Activated CD4-positive, alpha-beta T cell treated with anti-CD3 and anti-CD28 coated beads, Interleukin-2, amount 10 ng/mL, durations not matched to agents 24 days and 14 days (primary cell): ENCODE results near the gene FCRL6. TPM values are rescaled to one million over a fixed set of nuclear protein-coding genes. Genes with fewer than 3 reads are reported as not detected.

Experiments
- DNase-seq: peaks from one replicate; pipeline ENCODE4 v3.0.0; 2022
- H3K27ac Mint-ChIP-seq: one replicate; pipeline ENCODE4 v1.8.0; 2022; ENCODE audit warnings: mild to moderate bottlenecking, mixed read lengths
- H3K27me3 Mint-ChIP-seq: one replicate; pipeline ENCODE4 v1.8.0; 2022; ENCODE audit warnings: mixed read lengths
- H3K36me3 Mint-ChIP-seq: one replicate; pipeline ENCODE4 v1.8.0; 2022; ENCODE audit warnings: low read depth, mild to moderate bottlenecking, mixed read lengths
- H3K4me1 Mint-ChIP-seq: one replicate; pipeline ENCODE4 v1.8.0; 2021; ENCODE audit warnings: mixed read lengths
- H3K4me3 Mint-ChIP-seq: one replicate; pipeline ENCODE4 v1.8.0; 2022; ENCODE audit warnings: mild to moderate bottlenecking, moderate library complexity, mixed read lengths
- H3K9me3 Mint-ChIP-seq: one replicate; pipeline ENCODE4 v1.8.0; 2021; ENCODE audit warnings: mixed read lengths
- intact Hi-C: fragments of 100-400 bp; cut with micrococcal nuclease; formaldehyde crosslinking; loops from one replicate; pipeline ENCODE4 v1.15.1; 2023
- total RNA-seq: library from RNA; stranded (reverse); gene quantifications from 2 replicates; pipeline ENCODE4 v1.2.3, GENCODE V29; 2022

Gene FCRL6
- total RNA-seq, 1 donor from 2014 or later, result not detected

- H3K36me3 Mint-ChIP-seq, result no peaks in the 10 kb centered on the region
- no peak for DNase-seq
- no peak overlapping the region for H3K27ac Mint-ChIP-seq
- H3K4me3 Mint-ChIP-seq, result no peak overlapping the region
- peaks cover 4% of the 10 kb centered on the region for H3K4me1 Mint-ChIP-seq
- no peaks in the 10 kb centered on the region for H3K9me3 Mint-ChIP-seq
- intact Hi-C loops, result no loop called here
- peaks cover 27% of the 10 kb centered on the region for H3K27me3 Mint-ChIP-seq
Observed at GRCh38 chr1:159817276-159818041, 15.3 kb downstream of the FCRL6 start.

DNA sequence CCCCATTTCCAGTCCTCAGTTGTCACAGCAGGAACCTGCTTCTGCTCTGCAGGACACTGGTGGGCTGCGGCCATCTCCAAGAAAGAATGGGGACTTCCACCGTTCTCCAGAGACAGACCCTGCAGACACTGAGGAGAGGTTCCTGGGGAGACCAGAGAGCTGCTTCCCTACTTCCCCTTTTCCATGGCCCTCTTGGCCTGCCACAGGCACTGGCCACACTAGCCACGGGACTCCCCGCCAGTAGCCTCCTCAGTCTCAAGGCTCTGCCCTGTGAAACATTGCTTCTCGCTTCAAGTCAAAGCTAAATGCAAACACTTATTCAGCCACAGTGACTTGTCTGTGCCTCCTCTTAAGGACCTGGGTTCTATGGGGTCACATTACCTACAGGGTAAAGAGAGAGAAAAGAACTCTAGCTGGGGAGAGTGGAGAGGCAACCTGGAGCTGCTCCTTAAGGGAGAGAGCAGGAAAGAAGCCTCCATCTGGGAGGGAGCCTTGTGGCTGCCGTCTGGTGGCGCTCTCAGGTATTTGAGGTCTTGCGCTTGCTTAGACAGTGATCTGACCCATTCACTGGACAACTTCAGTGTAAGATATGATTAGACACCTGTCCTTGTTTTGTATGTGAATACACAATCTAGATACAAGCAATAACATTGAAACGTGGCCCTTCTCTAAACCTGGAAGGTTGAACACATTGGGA, 19.2 kb downstream of the FCRL6 start:
- DNase-seq, result peak; percentile 78
- H3K27me3 Mint-ChIP-seq, result peaks cover 36% of the 10 kb centered on the region
- intact Hi-C loops, result loop anchor here (1.0 kb wide), 1 partner anchor 70 kb away; no protein-coding TSS in a partner anchor

DNA sequence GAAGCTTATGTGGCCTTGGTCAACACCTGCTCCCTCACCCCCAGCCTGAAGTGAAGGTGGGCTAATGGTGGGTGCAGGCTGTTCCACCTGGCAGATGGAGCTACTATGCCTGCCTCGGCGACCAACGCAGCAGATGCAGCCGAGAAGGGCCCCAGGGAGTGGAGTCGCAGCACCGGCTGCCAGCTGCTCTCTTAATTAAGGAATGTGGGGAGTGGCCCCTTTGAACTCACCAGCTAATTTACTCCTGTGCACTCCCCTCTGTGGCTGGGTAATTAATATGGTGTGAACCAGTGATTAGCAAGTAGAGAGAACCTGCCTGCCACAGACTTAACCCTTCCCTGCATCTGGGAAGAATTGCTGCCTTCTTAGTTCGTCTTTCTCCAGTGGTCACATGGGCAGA, 21.2 kb downstream of the FCRL6 start:
- no peak for DNase-seq
- H3K27ac Mint-ChIP-seq, result no peak overlapping the region
- intact Hi-C loops, result no loop called here
- no peaks in the 10 kb centered on the region for H3K36me3 Mint-ChIP-seq
- no peaks in the 10 kb centered on the region for H3K9me3 Mint-ChIP-seq
- peaks cover 36% of the 10 kb centered on the region for H3K27me3 Mint-ChIP-seq
- H3K4me1 Mint-ChIP-seq, result peaks cover 46% of the 10 kb centered on the region
- H3K4me3 Mint-ChIP-seq, result no peak overlapping the region

More for the DNA sequence above, 19.2 kb downstream of the FCRL6 start:
- Mint-ChIP-seq H3K9me3 (no peaks in the 10 kb centered on the region), H3K4me1 (peaks cover 26% of the 10 kb centered on the region), H3K4me3 (no peak overlapping the region), H3K27ac (no peak overlapping the region), H3K36me3 (no peaks in the 10 kb centered on the region)

DNA sequence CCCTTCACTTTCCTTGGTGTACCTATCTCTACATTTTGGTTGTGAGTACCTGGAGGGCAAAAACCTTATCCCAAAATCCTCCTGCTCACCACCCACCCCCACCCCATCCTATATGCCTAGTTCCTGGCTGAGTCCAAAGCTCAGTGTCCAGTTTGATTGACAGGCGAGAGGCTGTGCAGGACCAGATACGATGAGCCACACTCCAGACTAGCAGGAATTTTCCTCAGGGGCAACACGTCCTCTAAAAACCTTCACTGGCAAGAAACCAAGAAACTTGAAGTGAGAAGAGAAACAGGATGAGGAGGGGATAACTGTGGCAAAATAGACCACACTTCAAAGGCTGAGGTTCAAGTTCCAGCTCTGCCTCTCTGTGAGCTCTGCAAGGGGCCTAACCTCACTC, 23.4 kb downstream of the FCRL6 start:
- H3K9me3 Mint-ChIP-seq, result peaks cover 3% of the 10 kb centered on the region
- H3K27me3 Mint-ChIP-seq, result peaks cover 31% of the 10 kb centered on the region
- peaks cover 52% of the 10 kb centered on the region for H3K4me1 Mint-ChIP-seq
- H3K27ac Mint-ChIP-seq, result no peak overlapping the region
- no peak for DNase-seq
- H3K4me3 Mint-ChIP-seq, result no peak overlapping the region
- intact Hi-C loops, result no loop called here
- H3K36me3 Mint-ChIP-seq, result no peaks in the 10 kb centered on the region

GRCh38 chr1:159826441-159827101, 24.4 kb downstream of the FCRL6 start, which contains the start of gene SLAMF8:
TSS of gene SLAMF8 (plus strand) at chr1:159826873. CDS start at chr1:159826899, 26 bp downstream.
- Mint-ChIP-seq H3K36me3 (no peaks in the 10 kb centered on the region), H3K27me3 (peaks cover 32% of the 10 kb centered on the region), H3K27ac (peak within 1 kb of the TSS; percentile 78), H3K4me3 (peak within 1 kb of the TSS; percentile 64), H3K4me1 (peaks cover 51% of the 10 kb centered on the region), H3K9me3 (peaks cover 3% of the 10 kb centered on the region)
- intact Hi-C loops, result no loop called here
- DNase-seq, result peak; percentile 88

GRCh38 chr1:159827102-159827490, 24.9 kb downstream of the FCRL6 start:
- Mint-ChIP-seq H3K27ac (peak overlapping the region; percentile 78), H3K9me3 (peaks cover 3% of the 10 kb centered on the region), H3K4me3 (peak overlapping the region; percentile 38), H3K4me1 (peaks cover 51% of the 10 kb centered on the region), H3K36me3 (no peaks in the 10 kb centered on the region), H3K27me3 (peaks cover 33% of the 10 kb centered on the region)
- DNase-seq, result no peak
- intact Hi-C loops, result no loop called here

GRCh38 chr1:159827549-159827948, 25.4 kb downstream of the FCRL6 start:
- intact Hi-C loops, result no loop called here

DNA sequence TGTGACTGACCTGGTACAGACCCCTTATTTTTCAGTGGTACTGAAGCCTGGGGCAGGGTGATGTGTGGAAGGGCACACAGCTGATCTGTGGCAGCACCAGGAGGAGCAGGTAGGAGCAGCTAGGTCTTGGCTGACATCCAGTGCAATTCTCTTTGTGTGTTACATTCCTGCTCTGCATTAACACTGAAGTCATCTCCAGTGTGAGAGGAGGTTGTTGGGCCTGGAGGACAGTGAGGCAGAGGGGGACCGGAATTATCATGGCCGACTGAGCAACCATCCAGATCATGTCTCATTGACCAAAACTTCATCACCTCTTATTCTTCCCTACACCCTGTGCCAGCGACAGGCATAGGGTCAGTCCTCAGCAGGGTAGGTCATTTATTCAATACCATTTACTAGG, 26.0 kb downstream of the FCRL6 start:
- peaks cover 49% of the 10 kb centered on the region for H3K4me1 Mint-ChIP-seq
- H3K36me3 Mint-ChIP-seq, result no peaks in the 10 kb centered on the region
- H3K4me3 Mint-ChIP-seq, result peak overlapping the region; percentile 4
- intact Hi-C loops, result no loop called here
- DNase-seq, result no peak
- H3K27me3 Mint-ChIP-seq, result peaks cover 28% of the 10 kb centered on the region
- peaks cover 3% of the 10 kb centered on the region for H3K9me3 Mint-ChIP-seq
- no peak overlapping the region for H3K27ac Mint-ChIP-seq

More at GRCh38 chr1:159827549-159827948, 25.4 kb downstream of the FCRL6 start:
- Mint-ChIP-seq H3K9me3 (peaks cover 3% of the 10 kb centered on the region), H3K27me3 (peaks cover 31% of the 10 kb centered on the region), H3K4me1 (peaks cover 51% of the 10 kb centered on the region), H3K36me3 (no peaks in the 10 kb centered on the region), H3K27ac (peak overlapping the region; percentile 78), H3K4me3 (peak overlapping the region; percentile 38)
- peak; percentile 68 for DNase-seq

GRCh38 chr1:159828581-159829272, 26.6 kb downstream of the FCRL6 start:
- H3K4me3 Mint-ChIP-seq, result no peak overlapping the region
- no peak for DNase-seq
- peaks cover 3% of the 10 kb centered on the region for H3K9me3 Mint-ChIP-seq
- peaks cover 24% of the 10 kb centered on the region for H3K27me3 Mint-ChIP-seq
- H3K4me1 Mint-ChIP-seq, result peaks cover 49% of the 10 kb centered on the region
- no peak overlapping the region for H3K27ac Mint-ChIP-seq
- intact Hi-C loops, result no loop called here
- H3K36me3 Mint-ChIP-seq, result no peaks in the 10 kb centered on the region

DNA sequence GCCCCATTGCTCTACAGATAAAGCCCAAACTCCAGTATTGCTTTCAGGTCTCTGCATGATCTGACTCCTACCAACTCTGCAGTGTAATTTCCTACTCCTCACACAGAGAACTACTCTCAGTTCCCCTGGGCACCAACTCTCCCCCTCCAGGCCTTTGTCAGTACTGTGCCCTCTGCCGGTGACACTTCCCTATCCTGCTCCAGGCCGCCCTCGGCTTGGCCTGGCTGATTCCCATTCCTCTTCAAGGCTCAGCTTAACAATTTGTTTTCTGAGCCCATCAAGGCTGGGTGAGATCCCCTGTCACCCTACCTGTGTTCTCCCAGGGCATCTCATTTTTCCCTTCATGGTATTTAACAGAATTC, 27.1 kb downstream of the FCRL6 start:
- Mint-ChIP-seq H3K36me3 (no peaks in the 10 kb centered on the region), H3K9me3 (peaks cover 3% of the 10 kb centered on the region), H3K4me1 (peaks cover 46% of the 10 kb centered on the region), H3K4me3 (no peak overlapping the region), H3K27ac (no peak overlapping the region), H3K27me3 (peaks cover 23% of the 10 kb centered on the region)
- intact Hi-C loops, result no loop called here
- no peak for DNase-seq

GRCh38 chr1:159829822-159830465, 27.8 kb downstream of the FCRL6 start:
- intact Hi-C loops, result no loop called here
- DNase-seq, result no peak
- H3K27ac Mint-ChIP-seq, result no peak overlapping the region
- no peak overlapping the region for H3K4me3 Mint-ChIP-seq
- peaks cover 40% of the 10 kb centered on the region for H3K4me1 Mint-ChIP-seq
- H3K36me3 Mint-ChIP-seq, result no peaks in the 10 kb centered on the region
- peaks cover 3% of the 10 kb centered on the region for H3K9me3 Mint-ChIP-seq
- H3K27me3 Mint-ChIP-seq, result peaks cover 20% of the 10 kb centered on the region

- DNase-seq, result no peak
- no peak overlapping the region for H3K27ac Mint-ChIP-seq
- no peak overlapping the region for H3K4me3 Mint-ChIP-seq
- H3K4me1 Mint-ChIP-seq, result peaks cover 32% of the 10 kb centered on the region
- no peaks in the 10 kb centered on the region for H3K36me3 Mint-ChIP-seq
- peaks cover 20% of the 10 kb centered on the region for H3K27me3 Mint-ChIP-seq
- peaks cover 3% of the 10 kb centered on the region for H3K9me3 Mint-ChIP-seq
- intact Hi-C loops, result no loop called here
Observed at GRCh38 chr1:159830722-159831121, 28.6 kb downstream of the FCRL6 start.

DNA sequence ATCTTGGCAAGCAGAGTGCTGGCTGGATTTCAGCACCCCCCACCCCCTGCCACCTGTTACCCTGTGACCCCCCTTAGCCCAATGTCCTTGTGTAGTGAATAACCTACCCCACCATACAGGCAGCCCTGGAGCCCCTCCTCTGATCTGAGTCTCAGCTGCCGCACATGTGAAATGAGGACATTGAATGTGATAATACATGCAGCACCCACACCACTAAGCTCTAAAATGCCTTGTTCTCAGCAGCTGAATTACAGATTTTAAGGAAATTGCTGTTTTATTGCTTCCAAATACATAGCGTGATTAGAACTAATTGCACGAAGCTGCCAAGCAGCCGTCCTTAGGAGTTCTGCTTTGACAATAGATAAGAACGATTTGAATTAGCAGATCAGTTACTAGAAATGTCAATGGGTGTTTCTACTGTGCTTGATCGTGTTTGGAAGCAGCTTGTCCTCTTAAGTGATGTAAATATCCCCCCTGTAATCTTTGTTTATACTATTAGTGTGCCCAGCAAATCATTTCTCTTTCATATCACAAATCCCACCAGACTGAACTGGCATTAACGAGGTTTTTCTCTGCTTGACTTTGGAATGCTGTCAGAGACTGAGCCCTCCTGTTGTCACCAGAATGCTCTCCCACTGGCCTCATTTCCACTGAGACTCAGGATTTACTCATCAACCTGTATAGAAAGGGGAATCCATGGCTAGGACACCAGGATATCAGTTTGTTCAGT, 29.4 kb downstream of the FCRL6 start:
- intact Hi-C loops, result no loop called here
- H3K27me3 Mint-ChIP-seq, result peaks cover 23% of the 10 kb centered on the region
- no peak for DNase-seq
- H3K36me3 Mint-ChIP-seq, result no peaks in the 10 kb centered on the region
- H3K9me3 Mint-ChIP-seq, result peaks cover 3% of the 10 kb centered on the region
- peaks cover 24% of the 10 kb centered on the region for H3K4me1 Mint-ChIP-seq
- H3K4me3 Mint-ChIP-seq, result no peak overlapping the region
- H3K27ac Mint-ChIP-seq, result no peak overlapping the region
